GM18517 (cell line): Measurements from ENCODE around the gene OXSR1.
"Not testable (repeated sequence)": the region's sequence is repeated elsewhere in the genome, so short reads cannot be mapped to it uniquely, and the experiment has no call there.

Experiments
- ATAC-seq: cut with Tn5 transposase; IDR thresholded peaks from one replicate; pipeline ENCODE4 v1.9.1; 2021; ENCODE audit warnings: mild to moderate bottlenecking, moderate library complexity; ENCODE audit not compliant: unreplicated experiment

Gene OXSR1

GRCh38 chr3:38141173-38141951, 24.0 kb upstream of the OXSR1 start:
- no peak for ATAC-seq

GRCh38 chr3:38141952-38142273, 23.4 kb upstream of the OXSR1 start:
- ATAC-seq: no peak

GRCh38 chr3:38142959-38143358, 22.4 kb upstream of the OXSR1 start:
- ATAC-seq: no peak

GRCh38 chr3:38143511-38143910, 21.8 kb upstream of the OXSR1 start:
- no peak for ATAC-seq

GRCh38 chr3:38146504-38146903, 18.8 kb upstream of the OXSR1 start:
- no peak for ATAC-seq

GRCh38 chr3:38147421-38147820, 17.9 kb upstream of the OXSR1 start:
- ATAC-seq: no peak

GRCh38 chr3:38148311-38148882, 16.9 kb upstream of the OXSR1 start:
- no peak for ATAC-seq

- no peak for ATAC-seq
Observed at GRCh38 chr3:38149708-38150107, 15.6 kb upstream of the OXSR1 start.

GRCh38 chr3:38150780-38151528, 14.4 kb upstream of the OXSR1 start:
- no peak for ATAC-seq

- ATAC-seq: no peak
Observed at GRCh38 chr3:38151667-38152265, 13.6 kb upstream of the OXSR1 start.

GRCh38 chr3:38152609-38153008, 12.7 kb upstream of the OXSR1 start:
- no peak for ATAC-seq

GRCh38 chr3:38153221-38153620, 12.1 kb upstream of the OXSR1 start:
- no peak for ATAC-seq

GRCh38 chr3:38154033-38154494, 11.3 kb upstream of the OXSR1 start:
- no peak for ATAC-seq

- ATAC-seq: no peak
Observed at GRCh38 chr3:38154625-38155255, 10.6 kb upstream of the OXSR1 start.

- ATAC-seq: no peak
Observed at GRCh38 chr3:38155825-38156224, 9.5 kb upstream of the OXSR1 start.

GRCh38 chr3:38157117-38157516, 8.2 kb upstream of the OXSR1 start:
- no peak for ATAC-seq

GRCh38 chr3:38157595-38157994, 7.7 kb upstream of the OXSR1 start:
- no peak for ATAC-seq

GRCh38 chr3:38158472-38158871, 6.9 kb upstream of the OXSR1 start:
- ATAC-seq: no peak

- ATAC-seq: not testable (repeated sequence)
Observed at GRCh38 chr3:38160704-38161103, 4.6 kb upstream of the OXSR1 start.

GRCh38 chr3:38163117-38163840, 2.1 kb upstream of the OXSR1 start:
- ATAC-seq: no peak
